SK-N-SH (cell line): Measurements from ENCODE around the gene EDRF1.

Experiments
- TEAD4 ChIP-seq: IDR thresholded peaks from 2 replicates; pipeline ENCODE4 v1.4.0; 2012; ENCODE audit warnings: mild to moderate bottlenecking, borderline replicate concordance; ENCODE audit not compliant: insufficient read depth
- TF ChIP-seq, protein P1 (sequence below): fragments of 200-600 bp; sonication (generic); IDR thresholded peaks from 2 replicates; pipeline ENCODE4 v1.6.1; 2017; ENCODE audit warnings: antibody characterized with exemption, mild to moderate bottlenecking, moderate library complexity

GRCh38 chr10:125777806-125778205 is 58.3 kb downstream of the EDRF1 start:
- TF ChIP-seq, protein P1, sequence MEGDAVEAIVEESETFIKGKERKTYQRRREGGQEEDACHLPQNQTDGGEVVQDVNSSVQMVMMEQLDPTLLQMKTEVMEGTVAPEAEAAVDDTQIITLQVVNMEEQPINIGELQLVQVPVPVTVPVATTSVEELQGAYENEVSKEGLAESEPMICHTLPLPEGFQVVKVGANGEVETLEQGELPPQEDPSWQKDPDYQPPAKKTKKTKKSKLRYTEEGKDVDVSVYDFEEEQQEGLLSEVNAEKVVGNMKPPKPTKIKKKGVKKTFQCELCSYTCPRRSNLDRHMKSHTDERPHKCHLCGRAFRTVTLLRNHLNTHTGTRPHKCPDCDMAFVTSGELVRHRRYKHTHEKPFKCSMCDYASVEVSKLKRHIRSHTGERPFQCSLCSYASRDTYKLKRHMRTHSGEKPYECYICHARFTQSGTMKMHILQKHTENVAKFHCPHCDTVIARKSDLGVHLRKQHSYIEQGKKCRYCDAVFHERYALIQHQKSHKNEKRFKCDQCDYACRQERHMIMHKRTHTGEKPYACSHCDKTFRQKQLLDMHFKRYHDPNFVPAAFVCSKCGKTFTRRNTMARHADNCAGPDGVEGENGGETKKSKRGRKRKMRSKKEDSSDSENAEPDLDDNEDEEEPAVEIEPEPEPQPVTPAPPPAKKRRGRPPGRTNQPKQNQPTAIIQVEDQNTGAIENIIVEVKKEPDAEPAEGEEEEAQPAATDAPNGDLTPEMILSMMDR: no peak
- no peak for TF ChIP-seq TEAD4
